Central memory CD4-positive, alpha-beta T cell (primary cell): Measurements from ENCODE around the gene ATP5F1E.
"Not testable (repeated sequence)": the region's sequence is repeated elsewhere in the genome, so short reads cannot be mapped to it uniquely, and the experiment has no call there.

Source experiments
- DNase-seq: peaks from one replicate; pipeline ENCODE4 v3.0.0; 2022

The ATP5F1E gene

GRCh38 chr20:59018817-59019216 is 13.3 kb downstream of the ATP5F1E start:
- DNase-seq, result no peak

- no peak for DNase-seq
Observed at GRCh38 chr20:59017493-59018231, 14.5 kb downstream of the ATP5F1E start.

GRCh38 chr20:59016795-59017492 is 15.2 kb downstream of the ATP5F1E start:
- no peak for DNase-seq

- DNase-seq, result no peak
Observed at GRCh38 chr20:59015812-59016711, 16.1 kb downstream of the ATP5F1E start.

- DNase-seq, result no peak
Observed at GRCh38 chr20:59015411-59015810, 16.7 kb downstream of the ATP5F1E start.

GRCh38 chr20:59014680-59015389 is 17.3 kb downstream of the ATP5F1E start:
- DNase-seq, result no peak

- DNase-seq, result peak; percentile 58
Observed at GRCh38 chr20:59013959-59014608, 18.1 kb downstream of the ATP5F1E start.

- no peak for DNase-seq
Observed at GRCh38 chr20:59013031-59013951, 18.8 kb downstream of the ATP5F1E start.

- not testable (repeated sequence) for DNase-seq
Observed at GRCh38 chr20:59011874-59012157, 20.3 kb downstream of the ATP5F1E start.

GRCh38 chr20:59010995-59011873 is 20.9 kb downstream of the ATP5F1E start:
- no peak for DNase-seq

- DNase-seq, result no peak
Observed at GRCh38 chr20:59010321-59010994, 21.7 kb downstream of the ATP5F1E start.

GRCh38 chr20:59008715-59009336 is 23.3 kb downstream of the ATP5F1E start:
- no peak for DNase-seq

GRCh38 chr20:59007665-59008511 is 24.2 kb downstream of the ATP5F1E start:
- no peak for DNase-seq

- peak; percentile 33 for DNase-seq
Observed at GRCh38 chr20:59006864-59007664, 25.1 kb downstream of the ATP5F1E start, which contains the start of gene CTSZ. CTSZ (minus strand) TSS chr20:59007254; CDS start chr20:59007128, 126 bp downstream.

GRCh38 chr20:59006167-59006863 is 25.8 kb downstream of the ATP5F1E start:
- no peak for DNase-seq

- no peak for DNase-seq
Observed at GRCh38 chr20:59005523-59006166, 26.5 kb downstream of the ATP5F1E start.
